ENCODE data around the gene GPR17.

- peak in 1 of 6 experiments; percentile 8 for TF ChIP-seq CTCF (IDR thresholded peaks at IDR 0.05)
- TF ChIP-seq POLR2A (IDR thresholded peaks at IDR 0.05), result no peak
These were observed 29.6 kb downstream of the GPR17 start, which contains the start of gene LIMS2 for GRCh38 chr2:127675331-127676261.

All from adrenal gland (tissue), 5 donors.